Measurements from ENCODE around the gene ASB18. TPM values are rescaled to one million over a fixed set of nuclear protein-coding genes. Genes with fewer than 3 reads are reported as not detected.

The ASB18 gene
- total and polyA plus RNA-seq, 2 of the 13 experiments (the other 11 are each of a cell fraction or from before 2014, with no cell fraction given) = not detected

DNA sequence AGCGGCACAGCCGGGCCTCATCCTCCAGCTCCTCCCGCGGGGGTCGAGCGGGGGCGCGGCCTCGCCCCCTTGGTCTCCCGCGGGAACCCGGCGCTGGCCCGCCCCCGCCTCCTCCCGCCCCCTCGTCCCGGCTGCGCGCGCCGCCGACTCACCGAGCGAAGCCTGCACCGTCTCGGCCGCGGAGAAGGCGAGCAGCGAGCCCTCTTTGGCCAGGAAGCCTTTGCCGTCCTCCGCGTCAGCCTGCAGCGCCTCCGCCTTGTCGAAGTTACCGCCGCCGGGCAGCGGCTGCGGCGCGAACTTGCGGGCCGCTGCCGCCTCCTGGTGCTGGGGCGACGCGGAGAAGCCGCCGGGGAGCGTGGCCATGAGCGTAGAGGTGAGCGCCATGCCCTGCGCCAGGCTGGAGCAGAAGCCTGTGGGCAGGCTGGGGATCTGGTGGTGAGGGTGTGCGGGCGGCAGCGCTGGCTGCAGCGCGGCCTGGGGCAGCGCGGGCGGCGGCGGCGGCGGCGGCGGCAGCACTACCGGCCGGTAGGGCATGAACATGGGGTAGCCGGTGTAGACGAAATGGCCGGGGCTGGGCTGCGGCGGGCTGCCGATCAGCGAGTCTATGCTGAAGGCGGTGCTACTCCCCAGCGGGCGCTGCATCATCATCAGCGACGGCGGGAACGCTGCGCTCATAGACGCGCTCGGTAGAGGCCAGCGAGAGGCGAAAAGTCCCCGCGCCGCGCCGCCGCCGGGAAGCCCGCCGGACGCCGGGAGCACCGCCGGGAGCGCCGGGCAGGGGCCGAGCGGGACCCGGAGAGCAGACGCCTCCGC lies 96.7 kb downstream of the ASB18 start:
- Histone ChIP-seq H3K9ac (ENCODE audit: insufficient read depth, low read depth, low read length) (no peak overlapping the region), H3K27ac (ENCODE audit: extremely low read length, insufficient read depth, low read length) (no peak overlapping the region), H3K79me2 (ENCODE audit: insufficient read depth, low read length) (no peaks in the 10 kb centered on the region), H3K4me2 (ENCODE audit: low read depth, low read length) (peak overlapping the region; percentile 84), H3K36me3 (replicated peaks in 1 of 2; ENCODE audit: control insufficient read depth in 1 of 2, insufficient read depth in 2 of 2, low read length in 2 of 2) (no peaks in the 10 kb centered on the region), H3K4me1 (ENCODE audit: insufficient read depth, low read length) (peaks cover 19% of the 10 kb centered on the region), H3K4me3 (replicated peaks in 1 of 3; ENCODE audit: insufficient read depth in 1 of 3, low read depth in 2 of 3, low read length in 3 of 3) (peak overlapping the region; percentile 53 to 72 (median 54); a peak in 4 of 6 replicates), H3K9me3 (ENCODE audit: low read length) (no peaks in the 10 kb centered on the region), H2AFZ (ENCODE audit: low read length) (no peak overlapping the region), H3K27me3 (ENCODE audit: control insufficient read depth in 1 of 2, insufficient read depth in 2 of 2, low read length in 2 of 2) (peaks cover 32 to 98% of the 10 kb centered on the region in 2 experiments), H4K20me1 (ENCODE audit: insufficient read depth, low read length) (peaks cover 20% of the 10 kb centered on the region)
- ChIA-PET POLR2A (no interaction called here), CTCF (ENCODE audit: low intra/inter-chr PET ratio, low total read pairs) (no interaction called here)
- ATAC-seq = peak; percentile 77
- FAIRE-seq = no peak
- BruUV-seq (replicated peaks) = no TSS peak
- 8% methylated on average over 27 of the region's 112 CpGs for WGBS (ENCODE audit: low lambda C conversion rate)
- intact Hi-C loops (cut with micrococcal nuclease; ENCODE audit: unreplicated experiment) (no loop called here), in situ Hi-C loops (cut with HindIII; ENCODE audit: extremely low pct_ligation_motif_present, low pct_unique_long_range_greater_than_20kb) (no loop called here)
- DNase-seq (ENCODE audit: low spot score) = no peak
- TF ChIP-seq, protein P1, sequence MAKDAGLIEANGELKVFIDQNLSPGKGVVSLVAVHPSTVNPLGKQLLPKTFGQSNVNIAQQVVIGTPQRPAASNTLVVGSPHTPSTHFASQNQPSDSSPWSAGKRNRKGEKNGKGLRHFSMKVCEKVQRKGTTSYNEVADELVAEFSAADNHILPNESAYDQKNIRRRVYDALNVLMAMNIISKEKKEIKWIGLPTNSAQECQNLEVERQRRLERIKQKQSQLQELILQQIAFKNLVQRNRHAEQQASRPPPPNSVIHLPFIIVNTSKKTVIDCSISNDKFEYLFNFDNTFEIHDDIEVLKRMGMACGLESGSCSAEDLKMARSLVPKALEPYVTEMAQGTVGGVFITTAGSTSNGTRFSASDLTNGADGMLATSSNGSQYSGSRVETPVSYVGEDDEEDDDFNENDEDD (CRISPR knock-in tag; IDR thresholded peaks at IDR 0.05; ENCODE audit: borderline replicate concordance) = peak; percentile 70; the same call in 1 of the 2 replicates
- TF ChIP-seq, protein P2, sequence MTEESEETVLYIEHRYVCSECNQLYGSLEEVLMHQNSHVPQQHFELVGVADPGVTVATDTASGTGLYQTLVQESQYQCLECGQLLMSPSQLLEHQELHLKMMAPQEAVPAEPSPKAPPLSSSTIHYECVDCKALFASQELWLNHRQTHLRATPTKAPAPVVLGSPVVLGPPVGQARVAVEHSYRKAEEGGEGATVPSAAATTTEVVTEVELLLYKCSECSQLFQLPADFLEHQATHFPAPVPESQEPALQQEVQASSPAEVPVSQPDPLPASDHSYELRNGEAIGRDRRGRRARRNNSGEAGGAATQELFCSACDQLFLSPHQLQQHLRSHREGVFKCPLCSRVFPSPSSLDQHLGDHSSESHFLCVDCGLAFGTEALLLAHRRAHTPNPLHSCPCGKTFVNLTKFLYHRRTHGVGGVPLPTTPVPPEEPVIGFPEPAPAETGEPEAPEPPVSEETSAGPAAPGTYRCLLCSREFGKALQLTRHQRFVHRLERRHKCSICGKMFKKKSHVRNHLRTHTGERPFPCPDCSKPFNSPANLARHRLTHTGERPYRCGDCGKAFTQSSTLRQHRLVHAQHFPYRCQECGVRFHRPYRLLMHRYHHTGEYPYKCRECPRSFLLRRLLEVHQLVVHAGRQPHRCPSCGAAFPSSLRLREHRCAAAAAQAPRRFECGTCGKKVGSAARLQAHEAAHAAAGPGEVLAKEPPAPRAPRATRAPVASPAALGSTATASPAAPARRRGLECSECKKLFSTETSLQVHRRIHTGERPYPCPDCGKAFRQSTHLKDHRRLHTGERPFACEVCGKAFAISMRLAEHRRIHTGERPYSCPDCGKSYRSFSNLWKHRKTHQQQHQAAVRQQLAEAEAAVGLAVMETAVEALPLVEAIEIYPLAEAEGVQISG (CRISPR knock-in tag; IDR thresholded peaks at IDR 0.05) = peak; percentile 59; the same call in 1 of the 2 replicates
- TF ChIP-seq ELF4 (CRISPR knock-in tag; IDR thresholded peaks at IDR 0.05; ENCODE audit: borderline replicate concordance) (no peak), REXO4 (CRISPR knock-in tag; IDR thresholded peaks at IDR 0.05; ENCODE audit: borderline replicate concordance) (no peak), MED8 (CRISPR knock-in tag; IDR thresholded peaks at IDR 0.05; ENCODE audit: insufficient replicate concordance) (no peak), TMF1 (CRISPR knock-in tag; IDR thresholded peaks at IDR 0.05; ENCODE audit: low read depth) (peak; percentile 67; the same call in 1 of the 2 replicates), SOX5 (CRISPR knock-in tag; IDR thresholded peaks at IDR 0.05; ENCODE audit: borderline replicate concordance) (no peak), KMT2A (CRISPR knock-in tag; IDR thresholded peaks at IDR 0.05) (0 out of 2 replicates have a peak, but pooled peaks have one; percentile 26), ADNP (CRISPR knock-in tag; IDR thresholded peaks at IDR 0.05) (peak; percentile 17; the same call in 1 of the 2 replicates), BORCS8-MEF2B (CRISPR knock-in tag; IDR thresholded peaks at IDR 0.05) (peak; percentile 48; the same call in 1 of the 2 replicates), SIX4 (CRISPR knock-in tag; IDR thresholded peaks at IDR 0.05) (no peak), ARNT2 (CRISPR knock-in tag; IDR thresholded peaks at IDR 0.05; ENCODE audit: low read depth) (no peak)
- TF ChIP-seq, protein P3, sequence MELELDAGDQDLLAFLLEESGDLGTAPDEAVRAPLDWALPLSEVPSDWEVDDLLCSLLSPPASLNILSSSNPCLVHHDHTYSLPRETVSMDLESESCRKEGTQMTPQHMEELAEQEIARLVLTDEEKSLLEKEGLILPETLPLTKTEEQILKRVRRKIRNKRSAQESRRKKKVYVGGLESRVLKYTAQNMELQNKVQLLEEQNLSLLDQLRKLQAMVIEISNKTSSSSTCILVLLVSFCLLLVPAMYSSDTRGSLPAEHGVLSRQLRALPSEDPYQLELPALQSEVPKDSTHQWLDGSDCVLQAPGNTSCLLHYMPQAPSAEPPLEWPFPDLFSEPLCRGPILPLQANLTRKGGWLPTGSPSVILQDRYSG (CRISPR knock-in tag; IDR thresholded peaks at IDR 0.05) = peak; percentile 44; the same call in 1 of the 2 replicates
- TF ChIP-seq, protein P4, sequence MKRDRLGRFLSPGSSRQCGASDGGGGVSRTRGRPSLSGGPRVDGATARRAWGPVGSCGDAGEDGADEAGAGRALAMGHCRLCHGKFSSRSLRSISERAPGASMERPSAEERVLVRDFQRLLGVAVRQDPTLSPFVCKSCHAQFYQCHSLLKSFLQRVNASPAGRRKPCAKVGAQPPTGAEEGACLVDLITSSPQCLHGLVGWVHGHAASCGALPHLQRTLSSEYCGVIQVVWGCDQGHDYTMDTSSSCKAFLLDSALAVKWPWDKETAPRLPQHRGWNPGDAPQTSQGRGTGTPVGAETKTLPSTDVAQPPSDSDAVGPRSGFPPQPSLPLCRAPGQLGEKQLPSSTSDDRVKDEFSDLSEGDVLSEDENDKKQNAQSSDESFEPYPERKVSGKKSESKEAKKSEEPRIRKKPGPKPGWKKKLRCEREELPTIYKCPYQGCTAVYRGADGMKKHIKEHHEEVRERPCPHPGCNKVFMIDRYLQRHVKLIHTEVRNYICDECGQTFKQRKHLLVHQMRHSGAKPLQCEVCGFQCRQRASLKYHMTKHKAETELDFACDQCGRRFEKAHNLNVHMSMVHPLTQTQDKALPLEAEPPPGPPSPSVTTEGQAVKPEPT (CRISPR knock-in tag; IDR thresholded peaks at IDR 0.05; ENCODE audit: low read depth) = no peak
- TF ChIP-seq, protein P5, sequence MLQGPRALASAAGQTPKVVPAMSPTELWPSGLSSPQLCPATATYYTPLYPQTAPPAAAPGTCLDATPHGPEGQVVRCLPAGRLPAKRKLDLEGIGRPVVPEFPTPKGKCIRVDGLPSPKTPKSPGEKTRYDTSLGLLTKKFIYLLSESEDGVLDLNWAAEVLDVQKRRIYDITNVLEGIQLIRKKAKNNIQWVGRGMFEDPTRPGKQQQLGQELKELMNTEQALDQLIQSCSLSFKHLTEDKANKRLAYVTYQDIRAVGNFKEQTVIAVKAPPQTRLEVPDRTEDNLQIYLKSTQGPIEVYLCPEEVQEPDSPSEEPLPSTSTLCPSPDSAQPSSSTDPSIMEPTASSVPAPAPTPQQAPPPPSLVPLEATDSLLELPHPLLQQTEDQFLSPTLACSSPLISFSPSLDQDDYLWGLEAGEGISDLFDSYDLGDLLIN (CRISPR knock-in tag; IDR thresholded peaks at IDR 0.05; ENCODE audit: borderline replicate concordance) = 0 out of 2 replicates have a peak, but pooled peaks have one; percentile 53
